Keratinocyte (primary cell): ENCODE measurements around the gene CFAP54. TPM values are rescaled to one million over a fixed set of nuclear protein-coding genes. Genes with fewer than 3 reads are reported as not detected.

Experiments used
- DNase-seq: peaks from one replicate; pipeline ENCODE4 v3.0.0-alpha.2; 2011; ENCODE audit warnings: low read depth, missing footprints, low spot score
- FAIRE-seq: peaks from 2 replicates; lab custom pipeline; 2011; peaks lifted over from hg19 to GRCh38; lab: Jason Lieb, UNC
- H2AFZ ChIP-seq: 2 replicates; pipeline ENCODE4 v1.6.0; 2012; ENCODE audit warnings: low read length, control low read depth, inconsistent platforms; ENCODE audit not compliant: control insufficient read depth
- H3K27ac ChIP-seq: 2 replicates; pipeline ENCODE4 v1.5.1; 2011; ENCODE audit warnings: low read length; ENCODE audit not compliant: control insufficient read depth, insufficient read depth
- H3K27me3 ChIP-seq: 3 replicates; pipeline ENCODE4 v1.6.0; 2011; ENCODE audit warnings: low read length; ENCODE audit not compliant: control insufficient read depth, insufficient read depth; ENCODE audit errors: extremely low read depth
- H3K36me3 ChIP-seq, 2 experiments: 2 replicates in 1 of 2; 3 replicates in 1 of 2; pipeline ENCODE4 v1.5.1; 2011; ENCODE audit warnings: low read length in 2 of 2, mild to moderate bottlenecking in 1 of 2; ENCODE audit not compliant: control insufficient read depth in 2 of 2, insufficient read depth in 2 of 2; ENCODE audit errors: extremely low read depth in 1 of 2
- H3K4me1 ChIP-seq: 3 replicates; pipeline ENCODE4 v1.5.1; 2011; ENCODE audit warnings: low read length; ENCODE audit not compliant: control insufficient read depth, insufficient read depth; ENCODE audit errors: extremely low read depth
- H3K4me2 ChIP-seq: 3 replicates; pipeline ENCODE4 v1.6.0; 2011; ENCODE audit warnings: low read depth, low read length; ENCODE audit not compliant: control insufficient read depth, insufficient read depth; ENCODE audit errors: extremely low read depth
- H3K4me3 ChIP-seq, 3 experiments: fragments of 200-600 bp in 1 of 3; sonication (generic) in 1 of 3; 2 replicates in 2 of 3; 3 replicates in 1 of 3; pipeline ENCODE4 v1.5.1; 2011 to 2016; ENCODE audit warnings: low read length in 3 of 3, mild to moderate bottlenecking in 3 of 3, control low read depth in 2 of 3, inconsistent platforms in 1 of 3, low read depth in 1 of 3, mixed read lengths in 1 of 3, mixed run types in 1 of 3, moderate library complexity in 1 of 3; ENCODE audit not compliant: control insufficient read depth in 2 of 3, insufficient read depth in 2 of 3; ENCODE audit errors: extremely low read depth in 1 of 3
- H3K79me2 ChIP-seq: 2 replicates; pipeline ENCODE4 v1.6.0; 2012; ENCODE audit warnings: low read length; ENCODE audit not compliant: control insufficient read depth, insufficient read depth
- H3K9ac ChIP-seq: 3 replicates; pipeline ENCODE4 v1.6.0; 2011; ENCODE audit warnings: low read length; ENCODE audit not compliant: control insufficient read depth, insufficient read depth; ENCODE audit errors: extremely low read depth
- H3K9me1 ChIP-seq: 3 replicates; pipeline ENCODE4 v1.6.0; 2011; ENCODE audit warnings: low read length; ENCODE audit not compliant: control insufficient read depth, insufficient read depth; ENCODE audit errors: extremely low read depth
- H3K9me3 ChIP-seq: 2 replicates; pipeline ENCODE4 v1.5.1; 2012; ENCODE audit warnings: low read depth, low read length; ENCODE audit not compliant: control insufficient read depth
- H4K20me1 ChIP-seq: 3 replicates; pipeline ENCODE4 v1.6.0; 2011; ENCODE audit warnings: low read length; ENCODE audit not compliant: control insufficient read depth, insufficient read depth; ENCODE audit errors: extremely low read depth
- EZH2 ChIP-seq: IDR thresholded peaks from one replicate; pipeline ENCODE4 v1.6.1; 2012; ENCODE audit warnings: inconsistent platforms, mild to moderate bottlenecking, low read length, moderate library complexity
- dilution Hi-C: fragments of 300-500 bp; cut with MboI; formaldehyde crosslinking; loops from one replicate; pipeline ENCODE4 v1.7.0; 2020; ENCODE audit warnings: low sequenced_read_pairs; ENCODE audit not compliant: extremely low pct_ligation_motif_present
- polyA plus RNA-seq, 5 experiments: library from polyadenylated mRNA; depleted of rRNA in 3 of 5; stranded (reverse) in 3 of 5; stranded (forward) in 1 of 5; unstranded in 1 of 5; fragments of >200 nt; gene quantifications; 1 replicate in 1 of 5; 2 replicates in 3 of 5; 3 replicates in 1 of 5; pipeline versions ENCODE4 v1.2.1 to v1.2.3, GENCODE V29; 2011 to 2012; ENCODE audit warnings: missing spikeins in 2 of 5, low read depth in 1 of 5, low replicate concordance in 1 of 5
- TF ChIP-seq, protein P1 (sequence below), 3 experiments: IDR thresholded peaks in 1 of 3; conservative IDR thresholded peaks in 1 of 3; optimal IDR thresholded peaks in 1 of 3; 2 replicates in 2 of 3; 3 replicates in 1 of 3; pipeline versions ENCODE3 to v1.5.1; 2011; ENCODE audit warnings: low read length in 3 of 3, mild to moderate bottlenecking in 3 of 3, moderate library complexity in 2 of 3, control low read depth in 1 of 3, inconsistent platforms in 1 of 3; ENCODE audit not compliant: insufficient read depth in 2 of 3; ENCODE audit errors: extremely low read depth in 1 of 3

Gene CFAP54
- polyA plus RNA-seq, 1 donor (not counting 4 experiments of a cell fraction or from before 2014, with no cell fraction given) = 1.2 TPM

DNA sequence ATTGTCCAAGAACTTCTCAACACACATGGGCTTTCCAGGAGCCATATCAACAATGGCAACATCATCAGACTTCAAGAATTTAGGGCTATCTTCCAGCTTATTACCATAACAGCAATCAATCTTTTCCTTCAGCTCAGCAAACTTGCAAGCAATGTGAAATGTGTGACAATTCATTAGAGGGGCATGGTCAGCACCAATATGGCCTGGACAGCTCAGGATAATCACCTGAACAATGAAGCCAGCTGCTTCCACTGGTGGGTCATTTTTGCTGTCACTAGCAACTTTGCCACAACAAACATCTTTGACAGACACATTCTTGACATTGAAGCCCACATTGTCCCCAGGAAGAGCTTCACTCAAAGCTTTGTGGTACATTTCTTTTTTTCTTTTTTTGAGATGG lies 411.8 kb downstream of the CFAP54 start:
- FAIRE-seq = no peak
- dilution Hi-C loops = no loop called here
- no peak overlapping the region for H3K4me3 ChIP-seq

DNA sequence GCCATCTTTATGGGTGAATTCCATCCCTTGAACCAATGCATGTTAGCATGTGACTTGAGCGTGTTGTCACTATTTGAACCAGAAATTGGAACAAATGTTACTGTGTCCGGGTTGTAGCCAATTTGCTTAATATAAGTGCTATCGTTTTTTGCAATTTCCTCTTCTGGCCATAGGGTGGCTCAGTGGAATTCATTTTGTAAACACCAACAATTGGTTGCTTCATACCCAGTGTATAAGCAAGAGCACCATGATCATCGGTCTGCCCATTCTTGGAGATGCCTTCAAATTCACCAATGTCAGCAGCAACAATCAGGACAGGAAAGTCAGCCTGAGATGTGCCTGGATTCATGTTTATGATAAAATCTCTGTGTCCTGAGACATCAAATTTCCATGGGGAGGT lies 412.7 kb downstream of the CFAP54 start:
- no peak for FAIRE-seq
- dilution Hi-C loops = no loop called here
- H2AFZ ChIP-seq = no peak overlapping the region

More for the DNA sequence above, 411.8 kb downstream of the CFAP54 start:
- H3K79me2 ChIP-seq = no peaks in the 10 kb centered on the region
- no peak overlapping the region for H2AFZ ChIP-seq
- no peaks in the 10 kb centered on the region for H3K36me3 ChIP-seq
- H3K4me2 ChIP-seq = no peak overlapping the region
- no peaks in the 10 kb centered on the region for H4K20me1 ChIP-seq
- H3K4me1 ChIP-seq = no peaks in the 10 kb centered on the region
- H3K27me3 ChIP-seq = no peaks in the 10 kb centered on the region
- H3K27ac ChIP-seq = no peak overlapping the region
- no peaks in the 10 kb centered on the region for H3K9me3 ChIP-seq
- no peak for DNase-seq
- no peaks in the 10 kb centered on the region for H3K9me1 ChIP-seq
- TF ChIP-seq EZH2 = no peak
- TF ChIP-seq, protein P1, sequence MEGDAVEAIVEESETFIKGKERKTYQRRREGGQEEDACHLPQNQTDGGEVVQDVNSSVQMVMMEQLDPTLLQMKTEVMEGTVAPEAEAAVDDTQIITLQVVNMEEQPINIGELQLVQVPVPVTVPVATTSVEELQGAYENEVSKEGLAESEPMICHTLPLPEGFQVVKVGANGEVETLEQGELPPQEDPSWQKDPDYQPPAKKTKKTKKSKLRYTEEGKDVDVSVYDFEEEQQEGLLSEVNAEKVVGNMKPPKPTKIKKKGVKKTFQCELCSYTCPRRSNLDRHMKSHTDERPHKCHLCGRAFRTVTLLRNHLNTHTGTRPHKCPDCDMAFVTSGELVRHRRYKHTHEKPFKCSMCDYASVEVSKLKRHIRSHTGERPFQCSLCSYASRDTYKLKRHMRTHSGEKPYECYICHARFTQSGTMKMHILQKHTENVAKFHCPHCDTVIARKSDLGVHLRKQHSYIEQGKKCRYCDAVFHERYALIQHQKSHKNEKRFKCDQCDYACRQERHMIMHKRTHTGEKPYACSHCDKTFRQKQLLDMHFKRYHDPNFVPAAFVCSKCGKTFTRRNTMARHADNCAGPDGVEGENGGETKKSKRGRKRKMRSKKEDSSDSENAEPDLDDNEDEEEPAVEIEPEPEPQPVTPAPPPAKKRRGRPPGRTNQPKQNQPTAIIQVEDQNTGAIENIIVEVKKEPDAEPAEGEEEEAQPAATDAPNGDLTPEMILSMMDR (optimal IDR thresholded peaks at IDR 0.05 in 1 of 3, IDR thresholded peaks at IDR 0.05 in 1 of 3, conservative IDR thresholded peaks at IDR 0.05 in 1 of 3; ENCODE audit: extremely low read depth in 1 of 3, insufficient read depth in 2 of 3, low read length in 3 of 3) = no peak
- no peak overlapping the region for H3K9ac ChIP-seq

More for the DNA sequence above, 412.7 kb downstream of the CFAP54 start:
- TF ChIP-seq, protein P1 (optimal IDR thresholded peaks at IDR 0.05 in 1 of 3, IDR thresholded peaks at IDR 0.05 in 1 of 3, conservative IDR thresholded peaks at IDR 0.05 in 1 of 3; ENCODE audit: extremely low read depth in 1 of 3, insufficient read depth in 2 of 3, low read length in 3 of 3) = no peak
- TF ChIP-seq EZH2 = no peak
- Histone ChIP-seq H3K9ac (no peak overlapping the region), H3K27ac (no peak overlapping the region), H3K4me1 (no peaks in the 10 kb centered on the region), H3K79me2 (no peaks in the 10 kb centered on the region), H3K4me3 (no peak overlapping the region), H3K9me1 (no peaks in the 10 kb centered on the region), H3K9me3 (no peaks in the 10 kb centered on the region), H3K36me3 (no peaks in the 10 kb centered on the region), H3K4me2 (no peak overlapping the region), H4K20me1 (no peaks in the 10 kb centered on the region), H3K27me3 (no peaks in the 10 kb centered on the region)
- DNase-seq = no peak
